MM.1S (cell line): Measurements from ENCODE around the gene LDLRAP1.

ENCODE experiments used
- CTCF ChIP-seq: fragments of 300-600 bp; sonication (generic); IDR thresholded peaks from 2 replicates; pipeline ENCODE4 v1.5.1; 2016; ENCODE audit warnings: antibody characterized with exemption, low read length, mixed read lengths
- EZH2 ChIP-seq: fragments of 300-600 bp; sonication (generic); optimal IDR thresholded peaks from 2 replicates; pipeline ENCODE3; 2017; ENCODE audit warnings: low read depth, mild to moderate bottlenecking, antibody characterized with exemption, low read length, mixed read lengths

- TF ChIP-seq CTCF: peak; percentile 78
- no peak for TF ChIP-seq EZH2
Observed at GRCh38 chr1:25503551-25504426, 39.6 kb upstream of the LDLRAP1 start.
